Esophagus mucosa (tissue), 1 donor: Measurements from ENCODE around the gene TM4SF4. TPM values are rescaled to one million over a fixed set of nuclear protein-coding genes. Genes with fewer than 3 reads are reported as not detected.
A peak's percentile ranks its signal among the peaks of the same experiment; 100 is the strongest.
"Not testable (repeated sequence)": the region's sequence is repeated elsewhere in the genome, so short reads cannot be mapped to it uniquely, and the experiment has no call there.

Source experiments
- ATAC-seq: fragments of 200-7000 bp; cut with Tn5 transposase; one replicate; pipeline ENCODE4 v1.9.1; 2020
- total RNA-seq: library from RNA; stranded (reverse); gene quantifications from one replicate; pipeline ENCODE4 v1.2.4, GENCODE V29; 2023
- donor health status: DM: yes; HTN: yes; CAD: no.

TM4SF4 gene, protein sequence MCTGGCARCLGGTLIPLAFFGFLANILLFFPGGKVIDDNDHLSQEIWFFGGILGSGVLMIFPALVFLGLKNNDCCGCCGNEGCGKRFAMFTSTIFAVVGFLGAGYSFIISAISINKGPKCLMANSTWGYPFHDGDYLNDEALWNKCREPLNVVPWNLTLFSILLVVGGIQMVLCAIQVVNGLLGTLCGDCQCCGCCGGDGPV
- not detected for total RNA-seq

DNA sequence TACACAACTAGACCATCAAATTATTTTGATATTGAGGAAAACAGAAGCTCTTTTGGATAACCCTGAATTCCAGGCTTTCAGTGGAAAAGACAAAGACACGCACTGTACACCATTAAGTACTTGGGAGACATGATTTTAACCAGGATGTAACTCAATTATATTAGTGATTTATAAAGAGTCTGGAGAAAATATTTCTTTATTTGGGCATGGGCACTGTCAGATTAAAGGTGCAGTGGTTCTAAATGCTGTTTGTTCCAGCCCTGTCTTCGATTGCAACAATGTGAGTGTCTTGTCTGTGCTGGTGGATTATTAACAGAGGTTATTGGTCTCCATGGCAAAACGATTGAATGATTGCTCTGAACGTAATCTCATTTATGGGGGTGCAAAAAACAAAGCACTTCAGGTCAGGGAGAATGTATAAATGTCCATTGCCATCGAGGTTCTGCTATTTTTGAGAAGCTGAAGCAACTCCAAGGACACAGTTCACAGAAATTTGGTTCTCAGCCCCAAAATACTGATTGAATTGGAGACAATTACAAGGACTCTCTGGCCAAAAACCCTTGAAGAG lies at the start of gene TM4SF4:
TM4SF4 (plus strand) TSS at position 448 of the 568 bp plus-strand sequence. CDS start 181 bp downstream, outside the sequence.
- no peak for ATAC-seq

DNA sequence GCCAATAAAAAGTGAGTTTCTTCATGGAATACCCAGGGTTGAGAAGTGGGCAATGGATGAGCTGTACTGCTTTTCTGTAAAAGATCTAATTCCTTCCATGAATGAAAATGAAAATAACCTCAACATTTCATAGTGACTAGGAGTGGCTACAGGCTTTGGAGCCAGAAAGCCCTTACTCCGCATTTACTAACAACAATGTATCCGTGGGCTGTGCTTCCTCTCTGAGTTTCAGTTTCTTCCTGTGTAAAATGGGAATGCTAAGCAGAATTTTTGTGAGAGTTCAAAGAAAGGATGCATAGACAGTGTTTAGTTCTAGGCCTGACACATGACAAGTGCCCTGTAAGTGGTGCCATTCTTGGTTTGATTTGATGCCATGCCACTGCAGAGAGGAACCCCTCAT lies 49.6 kb upstream of the TM4SF4 start:
- ATAC-seq, result no peak

DNA sequence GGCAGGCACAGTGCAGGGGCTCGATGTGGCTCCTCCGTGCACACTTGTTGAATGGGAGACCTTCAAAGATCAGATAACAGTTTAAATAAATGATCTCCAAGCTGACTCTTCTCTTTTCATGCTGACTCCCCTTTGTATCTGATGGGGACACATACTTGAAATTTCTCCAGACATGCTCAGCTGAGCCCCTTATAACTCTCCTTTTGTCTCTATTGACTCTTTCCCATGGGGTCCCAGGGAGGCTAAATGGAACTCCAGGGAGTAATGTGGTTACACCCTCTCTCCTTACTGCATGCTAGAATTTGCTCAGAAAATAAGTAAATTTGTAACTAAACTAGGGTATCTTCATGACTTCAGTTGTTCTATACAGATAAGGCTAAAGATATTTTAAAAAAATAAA lies 48.2 kb upstream of the TM4SF4 start:
- ATAC-seq, result no peak

DNA sequence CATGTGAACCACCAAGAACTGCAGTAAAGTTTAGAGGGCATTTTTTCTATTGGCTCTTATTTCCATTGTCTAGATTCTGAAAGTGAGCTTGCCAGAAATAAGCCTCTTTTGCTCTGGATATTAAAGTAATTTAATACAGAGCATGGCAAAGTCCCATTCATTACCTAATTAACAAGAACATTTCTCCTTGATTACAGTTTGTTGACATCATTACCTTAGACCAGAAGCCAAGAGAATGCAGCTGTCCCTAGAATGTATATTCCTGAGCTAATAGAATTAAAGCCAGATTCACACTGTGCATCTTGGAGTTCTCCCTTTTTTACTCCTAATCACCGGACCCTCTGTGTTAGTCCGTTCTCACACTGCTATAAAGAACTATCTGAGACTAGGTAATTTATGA lies 46.4 kb upstream of the TM4SF4 start:
- no peak for ATAC-seq

DNA sequence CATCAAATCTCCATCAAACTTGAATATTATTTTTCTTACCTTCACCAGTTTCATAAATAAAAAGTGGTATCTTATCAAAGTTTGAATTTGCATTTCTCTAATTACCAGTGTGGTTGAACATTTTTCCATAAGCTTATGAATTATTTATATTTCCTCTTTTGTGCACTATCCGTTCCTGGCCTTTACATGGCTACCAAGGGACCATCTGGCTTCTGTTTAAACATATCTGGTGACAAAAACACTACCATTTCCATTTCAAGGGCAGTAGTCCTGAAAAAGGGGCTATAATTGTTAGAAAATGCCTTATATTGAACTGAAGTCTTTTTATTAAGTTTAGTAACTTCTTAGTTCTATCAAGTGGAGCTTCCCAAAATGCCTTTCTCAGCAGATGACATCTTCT lies 44.3 kb upstream of the TM4SF4 start:
- no peak for ATAC-seq

DNA sequence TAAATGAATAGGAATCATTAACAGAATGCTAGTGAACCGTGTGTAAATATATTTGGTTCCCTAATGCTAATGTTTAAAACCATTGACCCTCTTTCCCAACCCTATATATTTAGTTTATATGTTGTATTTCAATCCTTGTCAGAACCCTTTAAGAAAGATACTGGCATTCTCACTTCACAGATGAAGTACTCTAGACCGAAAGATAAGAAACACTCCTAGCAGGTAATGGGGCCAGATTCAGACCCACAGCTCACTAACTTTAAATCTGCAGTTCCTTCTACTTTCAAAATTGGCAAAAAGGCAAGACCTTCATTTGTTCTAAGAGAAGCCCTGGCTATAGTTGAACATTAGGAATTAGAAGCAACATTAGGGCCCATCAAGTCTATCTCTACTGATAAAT lies 42.3 kb upstream of the TM4SF4 start:
- no peak for ATAC-seq

DNA sequence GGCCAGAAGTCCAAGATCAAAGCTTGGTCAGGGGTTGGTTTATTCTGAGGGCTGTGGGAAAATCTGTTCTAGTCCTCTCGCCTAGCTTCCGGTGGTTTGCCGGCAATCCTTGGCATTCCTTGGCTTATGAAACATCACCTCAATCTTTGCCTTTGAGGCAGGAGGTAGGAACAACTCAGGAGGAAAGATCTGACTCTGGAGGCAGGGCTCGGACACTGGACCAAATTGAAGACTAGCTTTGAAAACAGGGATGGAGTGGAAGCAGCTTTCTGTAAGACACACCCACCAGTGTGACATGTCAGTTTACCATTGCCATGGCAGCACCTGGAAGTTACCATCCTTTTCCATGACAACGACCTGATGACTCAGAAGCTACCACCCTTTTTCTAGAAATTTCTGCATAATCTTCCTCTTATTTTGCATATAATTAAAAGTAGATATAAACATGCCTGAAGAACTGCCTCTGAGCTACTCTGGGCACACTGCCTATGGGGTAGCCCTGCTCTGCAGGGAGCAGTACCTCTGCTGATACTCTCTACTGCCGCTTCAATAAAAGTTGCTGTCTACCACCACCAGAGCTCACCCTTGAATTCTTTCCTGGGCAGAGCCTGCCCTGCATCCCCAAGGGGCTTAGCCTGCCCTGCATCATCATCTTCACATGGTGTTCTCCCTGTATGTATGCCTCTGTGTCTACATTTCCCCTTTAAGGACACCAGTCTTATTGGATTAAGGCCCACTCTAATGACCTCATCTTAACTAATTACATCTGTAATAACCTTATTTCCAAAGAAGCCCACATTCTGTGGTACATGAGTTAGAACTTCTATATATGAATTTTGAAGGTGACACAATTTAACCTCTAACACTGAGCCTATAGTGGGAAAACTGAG lies 38.3 kb upstream of the TM4SF4 start:
- ATAC-seq, result no peak

DNA sequence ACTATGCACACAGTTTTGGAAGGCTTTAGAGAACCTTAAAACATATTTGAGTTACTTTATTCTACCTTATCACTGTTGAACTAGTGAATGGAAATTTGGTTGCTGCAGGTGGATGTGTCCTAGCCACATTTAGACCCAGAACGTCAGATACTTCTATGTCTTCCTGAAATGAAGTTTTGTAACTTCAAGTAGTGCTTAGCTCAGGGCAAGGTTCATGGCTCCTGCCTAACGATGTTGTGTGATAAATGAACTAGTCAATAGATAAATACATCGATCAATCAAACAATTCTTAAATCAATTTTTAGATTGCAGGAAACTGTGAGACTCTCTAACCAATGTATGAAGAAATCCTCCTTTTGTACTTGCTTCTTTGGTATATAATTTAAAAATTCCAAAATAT lies 37.2 kb upstream of the TM4SF4 start:
- ATAC-seq, result no peak

DNA sequence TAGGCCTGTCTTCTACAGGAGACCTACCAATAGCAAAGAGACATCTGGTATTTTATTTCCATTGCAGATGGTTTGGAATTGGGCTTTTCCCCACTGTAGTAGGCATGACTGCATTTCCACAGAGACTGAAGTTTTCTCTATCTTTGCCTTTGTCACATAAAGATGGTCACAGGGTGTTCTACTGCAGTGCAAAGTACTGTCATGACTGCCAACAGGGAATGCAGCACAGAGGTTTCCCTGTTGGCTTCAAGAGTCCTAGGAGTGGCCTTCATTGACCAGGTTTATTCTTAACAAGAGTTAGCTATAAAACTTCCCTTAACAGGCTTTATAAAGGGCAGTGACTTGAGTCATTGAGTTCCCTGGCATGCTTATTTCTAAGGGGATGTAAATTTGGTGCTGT lies 36.8 kb upstream of the TM4SF4 start:
- ATAC-seq, result no peak

DNA sequence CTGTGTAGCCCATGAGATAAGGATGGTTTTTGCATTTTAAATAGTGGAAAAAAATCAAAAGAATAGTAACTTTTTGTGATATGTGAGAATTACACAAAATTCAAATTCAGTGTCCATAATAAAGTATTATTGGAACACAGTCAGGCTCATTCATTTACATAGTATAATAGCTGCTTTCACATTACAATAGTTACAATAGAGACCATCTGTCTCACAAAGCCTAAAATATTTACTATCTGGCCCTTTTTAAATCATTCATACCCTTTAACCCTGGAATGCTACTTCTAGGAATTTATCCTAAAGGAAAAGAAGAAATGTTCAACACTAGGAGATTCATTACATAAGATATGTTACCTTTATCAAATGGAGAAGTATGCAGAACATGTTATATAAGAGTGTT lies 35.5 kb upstream of the TM4SF4 start:
- ATAC-seq, result no peak

DNA sequence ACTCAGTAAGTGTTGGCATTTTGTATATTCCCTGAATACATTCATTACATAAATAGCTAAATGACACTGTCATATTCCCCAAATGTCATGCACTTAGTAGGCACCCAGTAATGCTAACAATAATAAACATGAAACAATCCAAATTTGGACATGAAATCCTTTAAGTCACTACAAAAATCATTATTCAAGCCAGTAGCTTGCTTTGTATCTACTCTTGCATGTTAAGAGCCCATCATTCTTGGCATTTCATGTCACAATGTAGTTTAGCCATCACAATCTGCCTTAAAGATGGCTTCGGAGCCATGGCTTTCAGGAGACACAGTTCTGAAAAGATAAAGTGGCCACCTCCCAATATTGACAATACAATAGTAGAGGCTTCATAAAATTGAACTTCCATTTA lies 32.9 kb upstream of the TM4SF4 start:
- no peak for ATAC-seq

DNA sequence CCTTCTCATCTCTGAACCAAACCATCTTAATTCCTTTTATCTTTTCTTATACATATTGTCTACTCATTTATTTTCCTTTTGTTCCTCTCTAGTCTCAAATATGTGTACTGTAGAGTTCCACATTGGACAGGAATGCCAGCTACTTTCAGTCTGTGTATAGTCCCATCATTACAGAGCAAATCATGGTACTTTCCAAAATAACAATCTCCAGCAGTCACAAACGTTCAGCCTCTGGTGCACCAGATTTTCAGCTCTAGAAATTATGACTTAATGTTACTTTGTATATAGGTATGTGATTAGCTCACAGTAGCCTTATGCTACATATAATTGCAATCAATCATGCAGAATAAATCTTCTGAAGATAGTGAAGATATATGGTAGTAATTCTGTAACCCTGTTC lies 32.5 kb upstream of the TM4SF4 start:
- ATAC-seq, result no peak

DNA sequence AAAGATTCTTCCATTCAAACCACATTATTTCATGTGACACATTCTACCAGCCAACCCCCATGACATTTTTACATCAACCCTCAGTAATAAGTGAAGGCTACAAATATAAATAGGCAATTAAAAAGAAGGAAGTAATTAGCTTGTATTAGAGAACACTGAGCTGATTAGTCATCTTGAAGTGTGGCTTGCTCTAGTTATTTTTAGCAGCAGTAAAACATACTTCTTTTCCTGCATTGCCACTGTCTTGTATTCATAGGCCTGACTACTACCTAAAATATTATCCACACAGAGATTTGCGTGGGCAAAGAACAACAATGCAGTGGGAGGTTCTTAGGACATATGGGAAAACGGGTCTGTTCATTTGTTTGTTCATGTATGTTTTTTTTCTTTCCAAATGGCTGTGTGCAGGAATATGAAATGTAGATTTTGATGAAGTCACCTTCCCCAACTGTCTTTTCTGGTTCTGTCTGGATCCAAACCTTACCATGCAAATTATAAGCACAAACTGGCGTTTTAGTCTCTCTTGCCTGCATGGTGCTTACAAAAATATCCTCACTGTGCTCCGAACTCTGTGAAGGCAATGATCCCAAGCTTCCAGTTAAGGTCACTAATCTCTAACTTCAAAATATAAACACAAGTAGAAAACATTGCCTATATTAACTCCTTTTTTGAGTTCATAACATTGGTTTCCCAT lies 31.5 kb upstream of the TM4SF4 start:
- ATAC-seq, result peak; percentile 83

DNA sequence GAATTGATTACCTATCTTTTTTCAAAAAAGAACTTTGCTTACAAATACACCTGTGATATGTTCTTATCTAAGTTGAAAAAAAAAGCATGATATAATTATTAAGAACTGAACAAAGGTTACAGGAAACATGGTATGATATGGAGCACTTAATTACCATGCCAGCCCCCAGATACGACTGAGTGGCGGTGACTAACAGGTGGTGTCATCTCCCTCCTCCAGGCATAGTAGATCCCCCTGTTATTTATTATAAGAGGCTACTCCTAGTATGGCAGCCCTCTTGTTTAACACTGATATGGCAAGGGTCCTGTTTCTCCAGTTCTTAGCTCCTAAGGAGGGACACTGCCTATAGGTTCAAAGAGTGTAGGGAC lies 31.0 kb upstream of the TM4SF4 start:
- ATAC-seq, result no peak

DNA sequence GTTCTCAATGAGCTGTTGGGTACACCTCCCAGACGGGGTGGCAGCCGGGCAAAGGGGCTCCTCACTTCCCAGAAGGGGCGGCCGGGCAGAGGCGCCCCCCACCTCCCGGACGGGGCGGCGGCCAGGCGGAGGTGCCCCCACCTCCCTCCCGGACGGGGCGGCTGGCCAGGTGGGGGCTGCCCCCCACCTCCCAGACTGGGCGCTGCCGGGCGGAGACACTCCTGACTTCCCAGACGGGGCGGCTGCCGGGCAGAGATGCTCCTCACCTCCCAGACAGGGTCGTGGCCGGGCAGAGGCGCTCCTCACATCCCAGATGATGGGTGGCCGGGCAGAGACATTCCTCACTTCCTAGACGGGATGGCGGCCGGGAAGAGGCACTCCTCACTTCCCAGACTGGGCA lies 29.6 kb upstream of the TM4SF4 start:
- ATAC-seq, result not testable (repeated sequence)

DNA sequence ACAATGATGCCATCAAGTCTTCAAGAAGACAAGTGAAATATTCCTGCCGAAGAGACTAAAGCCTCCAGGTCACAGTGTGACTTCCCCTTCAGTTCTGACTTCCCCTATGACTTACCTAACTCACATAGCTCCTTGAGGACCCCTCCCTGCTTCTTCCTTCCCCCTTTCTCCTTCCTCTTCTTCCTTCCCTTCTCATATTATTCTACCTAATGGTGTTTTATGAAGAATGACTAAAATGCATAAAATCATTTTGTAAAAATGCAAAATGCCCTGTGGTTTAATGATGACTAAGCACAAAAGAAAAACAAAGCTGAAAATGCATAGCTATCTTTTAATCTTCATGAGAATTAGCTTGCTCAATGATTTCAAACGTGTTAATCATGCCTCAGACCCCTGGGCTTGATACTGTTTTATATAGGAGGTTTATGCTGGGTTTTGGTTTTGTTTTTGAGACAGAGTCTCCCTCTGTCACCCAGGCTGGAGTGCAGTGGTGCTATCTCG lies 26.1 kb upstream of the TM4SF4 start:
- ATAC-seq, result peak; percentile 22

DNA sequence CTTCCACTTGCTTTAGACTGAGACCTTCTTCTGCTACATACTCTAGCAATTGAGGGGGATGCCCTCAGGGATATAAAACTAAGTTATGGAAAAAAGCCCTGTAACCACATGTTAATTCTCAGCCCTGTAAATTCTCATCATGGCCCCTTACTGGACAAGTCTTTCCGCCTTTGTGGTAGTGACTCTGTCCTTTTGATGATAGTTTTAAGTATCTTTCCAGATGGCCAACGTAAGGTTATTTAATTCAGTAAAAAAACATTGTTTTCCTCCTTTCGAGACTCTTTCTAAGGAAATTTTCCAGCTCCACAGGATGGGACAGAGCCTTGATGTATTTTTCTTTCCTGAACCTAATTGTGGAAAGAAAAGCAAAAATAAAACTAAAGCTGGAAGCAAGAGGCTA lies 25.3 kb upstream of the TM4SF4 start:
- no peak for ATAC-seq

DNA sequence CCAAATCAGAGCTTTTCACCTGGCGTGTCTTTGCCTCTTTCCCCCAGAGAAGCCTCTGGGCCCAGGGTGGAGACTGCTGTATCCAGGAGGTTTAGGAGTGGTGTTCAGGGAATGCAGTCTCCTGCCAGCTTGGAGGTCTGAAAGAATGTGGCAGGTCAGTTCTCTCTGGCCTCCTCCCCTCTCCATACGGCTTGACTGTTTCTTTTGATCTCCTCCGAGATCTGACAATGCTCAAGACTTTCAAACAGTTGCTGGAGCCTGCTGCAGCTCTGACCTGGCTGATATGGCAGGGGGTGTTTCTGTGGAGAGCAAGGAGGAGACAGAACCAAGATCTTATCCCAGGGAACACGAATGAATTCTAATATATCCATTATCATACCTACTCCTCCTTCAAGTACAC lies 24.7 kb upstream of the TM4SF4 start:
- no peak for ATAC-seq

DNA sequence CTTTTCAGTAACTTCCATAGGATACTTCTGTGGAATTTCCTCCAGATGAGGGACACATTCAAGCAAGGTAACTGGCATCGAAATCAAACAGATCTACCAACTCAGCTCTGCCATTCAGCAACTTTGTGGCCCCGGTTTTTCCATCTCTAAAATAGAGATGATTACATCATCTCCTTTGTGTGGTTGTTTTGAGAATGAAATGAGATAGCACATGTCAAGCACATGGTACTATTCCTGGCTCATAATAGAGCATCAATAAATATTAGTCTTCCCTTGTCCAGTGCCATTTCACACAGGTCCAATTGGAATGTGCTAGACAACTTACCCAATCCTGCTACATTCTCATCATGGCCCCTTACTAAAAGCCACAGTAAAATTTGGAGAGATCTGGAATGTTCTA lies 24.2 kb upstream of the TM4SF4 start:
- ATAC-seq, result no peak

DNA sequence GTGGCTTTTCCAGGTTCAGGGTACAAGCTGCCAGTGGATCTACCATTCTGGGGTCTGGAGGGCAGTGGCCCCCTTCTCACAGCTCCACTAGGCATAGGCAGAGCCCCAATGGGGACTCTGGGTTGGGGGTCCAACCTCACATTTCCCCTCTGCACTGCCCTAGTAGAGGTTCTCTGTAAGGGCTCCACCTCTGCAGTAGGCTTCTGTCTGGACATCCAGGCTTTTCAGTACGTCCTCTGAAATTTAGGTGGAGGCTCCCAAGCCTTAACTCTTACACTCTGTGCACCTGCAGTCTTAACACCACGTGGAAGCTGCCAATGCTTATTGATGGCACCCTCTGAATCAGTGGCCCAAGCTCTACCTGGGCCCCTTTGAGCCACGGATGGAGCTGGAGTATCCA lies 22.5 kb upstream of the TM4SF4 start:
- no peak for ATAC-seq

DNA sequence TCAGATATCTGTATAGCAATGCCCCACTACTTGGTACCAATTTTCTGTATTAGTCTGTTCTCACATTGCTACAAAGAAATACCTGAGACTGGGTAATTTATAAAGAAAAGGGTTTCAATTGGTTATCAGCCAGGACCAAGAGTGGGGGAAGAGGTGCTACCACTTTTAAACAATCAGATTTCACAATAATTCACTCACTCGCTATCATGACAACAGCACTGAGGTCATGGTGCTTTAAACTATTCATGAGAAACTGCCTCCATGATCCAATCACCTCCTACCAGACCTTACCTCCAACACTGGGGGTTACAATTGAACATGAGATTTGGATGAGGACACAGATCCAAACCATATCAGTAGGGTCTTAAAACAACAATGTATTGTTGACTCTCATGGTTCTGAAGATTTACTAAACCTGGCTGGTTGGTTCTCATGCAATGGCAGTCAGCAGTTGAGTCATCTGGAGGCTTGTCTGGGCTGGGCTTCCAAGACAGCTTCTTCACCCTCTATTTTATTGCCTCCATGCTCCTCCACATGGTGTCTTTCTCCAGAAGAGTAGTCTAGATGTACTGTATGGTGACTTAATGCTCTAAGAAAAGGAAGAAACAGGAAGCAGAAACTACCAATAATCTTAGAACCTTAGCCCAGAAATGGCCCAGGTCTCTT lies 21.2 kb upstream of the TM4SF4 start:
- ATAC-seq, result peak; percentile 57

DNA sequence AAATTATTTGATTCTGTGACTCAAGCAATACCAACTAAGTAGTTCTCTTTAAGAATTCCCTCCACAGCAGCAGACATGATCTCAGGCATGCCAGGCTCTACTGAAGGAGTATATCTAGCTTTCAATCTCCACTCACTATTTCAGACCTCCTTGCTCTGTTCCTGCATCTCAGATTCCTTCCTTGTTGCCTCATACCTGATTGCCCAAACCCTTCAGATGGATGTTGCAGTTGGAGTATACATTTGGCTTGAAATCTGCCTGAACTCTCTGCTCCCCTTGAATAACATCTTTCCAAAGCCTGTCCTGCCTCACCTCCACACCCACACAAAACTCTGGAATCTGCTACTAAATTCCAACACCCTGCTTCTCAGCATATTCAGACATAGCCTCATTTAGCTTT lies 19.8 kb upstream of the TM4SF4 start:
- no peak for ATAC-seq

DNA sequence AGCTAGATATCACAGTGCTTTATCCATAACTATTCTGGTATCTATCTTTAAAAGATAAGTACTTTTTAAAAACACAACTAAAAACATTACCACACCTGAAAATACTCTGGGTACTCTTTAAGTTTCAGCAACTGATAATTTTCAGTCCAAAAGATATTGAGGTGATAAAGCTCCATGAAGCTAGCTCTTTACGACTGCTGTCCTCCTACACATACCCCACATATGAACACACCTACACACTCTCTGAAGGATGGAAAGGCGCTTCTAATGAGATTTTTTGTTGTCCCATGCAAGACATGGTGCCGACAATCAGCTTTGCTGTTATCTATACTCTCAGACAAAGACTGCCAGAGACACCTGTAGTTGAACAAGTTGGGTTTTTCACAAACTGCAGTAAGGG lies 19.1 kb upstream of the TM4SF4 start:
- ATAC-seq, result no peak
